OCI-LY1 (cell line): ENCODE data around the gene LCP2.

ENCODE experiments used
- H2AFZ ChIP-seq: fragments of 200-600 bp; sonication (generic), shearing (Covaris generic); 2 replicates; pipeline ENCODE4 v1.6.0; 2014; ENCODE audit warnings: antibody characterized with exemption, mild to moderate bottlenecking, low read length
- H3F3A ChIP-seq: fragments of 200-600 bp; sonication (generic), shearing (Covaris generic); 2 replicates; pipeline ENCODE4 v1.6.0; 2014; ENCODE audit warnings: mild to moderate bottlenecking, antibody characterized with exemption, low read length, moderate library complexity; ENCODE audit not compliant: insufficient read depth
- H3K27ac ChIP-seq: fragments of 200-600 bp; sonication (generic); 2 replicates; pipeline ENCODE4 v1.5.1; 2014; ENCODE audit warnings: low read length, mixed run types, mild to moderate bottlenecking, low read depth; ENCODE audit not compliant: poor library complexity, severe bottlenecking
- H3K27me3 ChIP-seq: fragments of 200-600 bp; sonication (generic); 2 replicates; pipeline ENCODE4 v1.6.0; 2014; ENCODE audit warnings: antibody characterized with exemption, mild to moderate bottlenecking, low read length, moderate library complexity; ENCODE audit not compliant: insufficient read depth
- H3K36me3 ChIP-seq: fragments of 200-600 bp; sonication (generic); 2 replicates; pipeline ENCODE4 v1.6.1; 2014; ENCODE audit warnings: mild to moderate bottlenecking, antibody characterized with exemption, low read length, moderate library complexity, mixed read lengths; ENCODE audit not compliant: insufficient read depth
- H3K4me1 ChIP-seq: fragments of 200-600 bp; sonication (generic); 2 replicates; pipeline ENCODE4 v1.5.1; 2014; ENCODE audit warnings: mild to moderate bottlenecking, low read length, moderate library complexity; ENCODE audit not compliant: insufficient read depth, severe bottlenecking
- H3K4me2 ChIP-seq: fragments of 200-600 bp; sonication (generic), shearing (Covaris generic); 2 replicates; pipeline ENCODE4 v1.6.1; 2014; ENCODE audit warnings: low read length
- H3K4me3 ChIP-seq: fragments of 200-600 bp; sonication (generic); 2 replicates; pipeline ENCODE4 v1.5.1; 2014; ENCODE audit warnings: low read length, low read depth, mild to moderate bottlenecking, mixed read lengths; ENCODE audit not compliant: poor library complexity, severe bottlenecking
- H3K79me2 ChIP-seq: fragments of 200-600 bp; shearing (Covaris generic); 2 replicates; pipeline ENCODE4 v1.6.1; 2016; ENCODE audit warnings: mixed run types, low read length, mixed read lengths; ENCODE audit not compliant: insufficient read depth
- H3K9ac ChIP-seq: fragments of 200-600 bp; sonication (generic), shearing (Covaris generic); 2 replicates; pipeline ENCODE4 v1.6.1; 2014; ENCODE audit warnings: mild to moderate bottlenecking, low read length, mixed read lengths
- H3K9me2 ChIP-seq: fragments of 200-600 bp; sonication (generic), shearing (Covaris generic); 2 replicates; pipeline ENCODE4 v1.6.1; 2014; ENCODE audit warnings: low read depth, mild to moderate bottlenecking, low read length, mixed read lengths
- H3K9me3 ChIP-seq: fragments of 200-600 bp; shearing (Covaris generic); 2 replicates; pipeline ENCODE4 v1.6.1; 2014; ENCODE audit warnings: low read length, mixed read lengths
- H4K20me1 ChIP-seq: fragments of 200-600 bp; sonication (generic), shearing (Covaris generic); 2 replicates; pipeline ENCODE4 v1.6.0; 2016; ENCODE audit warnings: mild to moderate bottlenecking, low read length; ENCODE audit not compliant: insufficient read depth
- CTCF ChIP-seq: fragments of 200-600 bp; sonication (generic), shearing (Covaris generic); IDR thresholded peaks from 2 replicates; pipeline ENCODE4 v1.5.1; 2017; ENCODE audit warnings: mild to moderate bottlenecking, antibody characterized with exemption, low read length, moderate library complexity, mixed read lengths
- EZH2 ChIP-seq: fragments of 200-600 bp; sonication (generic), shearing (Covaris generic); IDR thresholded peaks from 2 replicates; pipeline ENCODE4 v1.8.0; 2017; ENCODE audit warnings: borderline replicate concordance, mixed run types, mild to moderate bottlenecking, antibody characterized with exemption, low read length, moderate library complexity, mixed read lengths

The LCP2 gene

DNA sequence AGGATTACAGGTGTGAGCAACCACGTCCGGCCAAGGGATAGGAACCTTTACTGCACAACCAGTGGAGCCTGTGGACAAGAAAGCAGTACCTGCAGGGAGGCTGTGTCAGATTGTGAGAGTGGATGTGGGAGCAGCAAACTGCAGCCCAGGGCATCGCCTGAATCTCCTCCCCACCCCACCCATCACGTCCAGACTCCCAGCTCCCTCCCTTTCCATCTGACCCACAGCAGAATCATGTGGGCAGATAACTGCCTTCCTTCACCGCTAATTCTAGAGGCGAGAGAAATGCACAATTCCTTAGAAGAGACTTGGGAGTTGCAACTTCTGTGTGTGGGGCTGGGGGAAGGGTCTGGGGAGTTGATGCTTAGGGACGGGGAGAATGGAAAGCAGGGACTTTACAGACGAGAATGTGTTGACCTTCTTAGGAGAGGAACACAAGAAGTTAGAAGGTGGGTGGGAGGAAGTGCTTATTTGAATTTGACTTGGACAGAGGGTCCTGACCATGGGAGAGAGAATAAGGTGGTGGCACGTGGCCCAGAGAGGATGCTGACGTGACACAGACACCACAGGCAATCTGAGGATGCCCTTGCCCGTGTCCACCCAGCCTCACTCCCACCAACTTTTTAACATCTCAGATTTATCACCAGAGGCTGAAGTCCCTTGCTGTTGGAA is 4.5 kb upstream of the LCP2 start:
- Histone ChIP-seq H3K4me1 (no peaks in the 10 kb centered on the region), H3K4me3 (no peak overlapping the region), H2AFZ (no peak overlapping the region), H3K9ac (no peak overlapping the region), H3K9me2 (no peaks in the 10 kb centered on the region), H3K27me3 (no peaks in the 10 kb centered on the region; the same call in 1 of the 2 replicates), H3K9me3 (no peaks in the 10 kb centered on the region), H3K36me3 (no peaks in the 10 kb centered on the region), H3K27ac (no peak overlapping the region), H3K4me2 (no peak overlapping the region), H3F3A (no peaks in the 10 kb centered on the region), H3K79me2 (no peaks in the 10 kb centered on the region), H4K20me1 (no peaks in the 10 kb centered on the region)
- TF ChIP-seq EZH2 (no peak), CTCF (no peak)

DNA sequence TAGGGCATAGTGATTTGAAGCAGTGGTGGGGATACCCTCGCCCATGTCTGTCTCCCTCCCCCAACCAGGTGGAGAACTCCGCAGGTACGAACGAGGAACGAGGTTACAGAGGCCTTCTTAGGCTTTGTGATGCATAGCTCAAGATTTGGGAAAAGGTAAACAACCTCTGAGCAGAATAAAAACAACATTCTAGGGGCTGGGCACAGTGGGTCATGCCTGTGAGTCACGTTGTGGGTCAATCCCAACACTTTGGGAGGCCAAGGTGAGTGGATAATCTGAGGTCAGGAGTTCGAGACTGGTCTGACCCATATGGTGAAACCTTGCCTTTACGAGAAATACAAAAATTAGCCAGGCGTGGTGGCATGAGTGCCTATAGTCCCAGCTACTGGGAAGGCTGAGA is 3.6 kb upstream of the LCP2 start:
- H3K4me1 ChIP-seq = no peaks in the 10 kb centered on the region
- TF ChIP-seq EZH2 = no peak
- no peak for TF ChIP-seq CTCF
- no peak overlapping the region for H3K4me2 ChIP-seq

DNA sequence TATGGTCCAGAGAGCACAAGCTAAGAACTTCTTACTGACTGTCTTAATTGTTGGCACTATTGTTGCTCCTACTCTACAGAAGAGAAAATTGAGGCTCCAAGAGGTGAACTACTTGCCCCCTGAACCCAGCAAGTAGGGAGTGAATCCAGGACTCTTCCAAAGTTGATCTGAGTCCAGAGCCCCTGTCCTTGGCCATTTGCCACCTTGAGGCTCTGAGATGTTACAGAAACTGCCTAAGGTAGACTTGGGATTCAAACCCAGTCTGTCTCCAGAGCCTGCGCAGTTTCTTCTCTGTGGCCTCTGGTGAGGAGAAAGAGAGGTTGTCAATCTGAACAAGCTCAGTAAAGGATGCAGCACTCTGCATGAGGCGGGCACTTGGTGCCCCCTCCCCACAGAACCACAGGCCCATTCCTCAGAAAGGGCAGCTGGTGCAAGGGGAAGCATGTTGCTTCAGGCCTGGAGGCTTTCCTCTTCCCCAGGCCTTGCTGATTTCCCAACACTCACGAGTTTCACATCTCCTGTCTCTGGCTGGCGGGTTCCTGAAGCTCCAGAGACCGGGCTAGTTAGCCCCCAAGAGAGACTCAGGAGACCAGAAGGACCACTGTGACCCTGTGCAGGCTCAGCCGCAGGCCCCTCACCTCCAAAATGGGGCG is 2.9 kb upstream of the LCP2 start:
- no peaks in the 10 kb centered on the region for H4K20me1 ChIP-seq
- peaks cover 3% of the 10 kb centered on the region for H3K27me3 ChIP-seq
- no peaks in the 10 kb centered on the region for H3K9me2 ChIP-seq
- no peak overlapping the region for H3K27ac ChIP-seq
- H3K4me3 ChIP-seq = no peak overlapping the region
- no peaks in the 10 kb centered on the region for H3K9me3 ChIP-seq
- no peaks in the 10 kb centered on the region for H3K4me1 ChIP-seq
- H3K9ac ChIP-seq = no peak overlapping the region
- H3K79me2 ChIP-seq = no peaks in the 10 kb centered on the region
- no peak overlapping the region for H3K4me2 ChIP-seq
- H2AFZ ChIP-seq = no peak overlapping the region
- no peaks in the 10 kb centered on the region for H3F3A ChIP-seq
- no peaks in the 10 kb centered on the region for H3K36me3 ChIP-seq
- TF ChIP-seq CTCF (no peak), EZH2 (no peak)

More for the DNA sequence above, 3.6 kb upstream of the LCP2 start:
- no peak overlapping the region for H3K9ac ChIP-seq
- no peaks in the 10 kb centered on the region for H3K36me3 ChIP-seq
- peaks cover 3% of the 10 kb centered on the region for H3K27me3 ChIP-seq
- no peak overlapping the region for H3K4me3 ChIP-seq
- no peak overlapping the region for H3K27ac ChIP-seq
- H3K9me3 ChIP-seq = no peaks in the 10 kb centered on the region
- no peaks in the 10 kb centered on the region for H3F3A ChIP-seq
- H4K20me1 ChIP-seq = no peaks in the 10 kb centered on the region
- no peaks in the 10 kb centered on the region for H3K9me2 ChIP-seq
- no peaks in the 10 kb centered on the region for H3K79me2 ChIP-seq
- H2AFZ ChIP-seq = no peak overlapping the region
